ENCODE results near the gene FAM111A.

- TF ChIP-seq ZFP37 (tag by site-specific recombination; IDR thresholded peaks at IDR 0.05) (no peak), TCF7L2 (IDR thresholded peaks at IDR 0.05; ENCODE audit: borderline replicate concordance, low read depth, low read length) (no peak), CTCF (tag by site-specific recombination; IDR thresholded peaks at IDR 0.05) (no peak)
Measured at GRCh38 chr11:59157433-59157832, 14.8 kb downstream of the FAM111A start.
